ENCODE measurements around the gene PCDHAC2.

DNA sequence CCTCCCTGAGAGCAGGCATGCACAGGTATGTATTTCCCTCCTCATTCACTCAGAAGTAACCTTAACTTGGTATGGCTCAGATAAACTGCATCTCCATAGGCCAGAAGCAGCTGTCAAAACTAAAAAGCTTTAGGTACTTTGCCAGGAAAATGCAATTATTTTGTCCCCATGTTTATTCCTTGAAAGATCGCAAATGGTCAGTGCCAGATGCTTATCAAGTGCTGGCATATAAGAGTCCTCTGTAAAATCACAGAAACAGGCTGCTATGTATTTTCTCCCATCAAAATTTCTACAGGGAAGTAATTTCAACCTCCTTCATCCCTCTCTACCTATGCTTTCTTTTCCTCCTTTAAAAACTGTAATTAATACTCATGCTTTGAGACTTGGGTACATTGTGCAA is 12.7 kb downstream of the PCDHAC2 start:
- TF ChIP-seq, protein P1, sequence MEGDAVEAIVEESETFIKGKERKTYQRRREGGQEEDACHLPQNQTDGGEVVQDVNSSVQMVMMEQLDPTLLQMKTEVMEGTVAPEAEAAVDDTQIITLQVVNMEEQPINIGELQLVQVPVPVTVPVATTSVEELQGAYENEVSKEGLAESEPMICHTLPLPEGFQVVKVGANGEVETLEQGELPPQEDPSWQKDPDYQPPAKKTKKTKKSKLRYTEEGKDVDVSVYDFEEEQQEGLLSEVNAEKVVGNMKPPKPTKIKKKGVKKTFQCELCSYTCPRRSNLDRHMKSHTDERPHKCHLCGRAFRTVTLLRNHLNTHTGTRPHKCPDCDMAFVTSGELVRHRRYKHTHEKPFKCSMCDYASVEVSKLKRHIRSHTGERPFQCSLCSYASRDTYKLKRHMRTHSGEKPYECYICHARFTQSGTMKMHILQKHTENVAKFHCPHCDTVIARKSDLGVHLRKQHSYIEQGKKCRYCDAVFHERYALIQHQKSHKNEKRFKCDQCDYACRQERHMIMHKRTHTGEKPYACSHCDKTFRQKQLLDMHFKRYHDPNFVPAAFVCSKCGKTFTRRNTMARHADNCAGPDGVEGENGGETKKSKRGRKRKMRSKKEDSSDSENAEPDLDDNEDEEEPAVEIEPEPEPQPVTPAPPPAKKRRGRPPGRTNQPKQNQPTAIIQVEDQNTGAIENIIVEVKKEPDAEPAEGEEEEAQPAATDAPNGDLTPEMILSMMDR (IDR thresholded peaks at IDR 0.05; ENCODE audit: insufficient read depth, low read length, poor library complexity, severe bottlenecking), result no peak
- TF ChIP-seq EZH2phosphoT487 (conservative IDR thresholded peaks at IDR 0.05; ENCODE audit: low read length), result no peak

Data from SU-DHL-6 (cell line).